Coronary artery (tissue), 2 donors: ENCODE data around the gene NEK9.

Source experiments
- DNase-seq: peaks from one replicate; pipeline ENCODE4 v3.0.0-alpha.2; 2017; ENCODE audit warnings: low spot score
- H3K27ac ChIP-seq, 2 donors: fragments of 200-600 bp; sonication (generic); one replicate each; pipeline ENCODE4 v1.5.1; 2016 to 2019
- H3K4me3 ChIP-seq: fragments of 200-600 bp; sonication (generic); 2 replicates; pipeline ENCODE4 v1.5.1; 2016; ENCODE audit warnings: mild to moderate bottlenecking, moderate library complexity
- CTCF ChIP-seq: fragments of 200-600 bp; sonication (generic); IDR thresholded peaks from one replicate; pipeline ENCODE4 v1.5.1; 2019; ENCODE audit warnings: antibody characterized with exemption

Gene NEK9

GRCh38 chr14:75044322-75044721 is 82.5 kb downstream of the NEK9 start:
- no peak for DNase-seq
- Histone ChIP-seq H3K4me3 (no peak overlapping the region), H3K27ac (no peak overlapping the region)
- no peak for TF ChIP-seq CTCF

GRCh38 chr14:75042035-75042434 is 84.8 kb downstream of the NEK9 start:
- Histone ChIP-seq H3K27ac (no peak overlapping the region), H3K4me3 (no peak overlapping the region)
- TF ChIP-seq CTCF = no peak
- DNase-seq = no peak

- Histone ChIP-seq H3K27ac (no peak overlapping the region), H3K4me3 (no peak overlapping the region)
- no peak for DNase-seq
- no peak for TF ChIP-seq CTCF
These were observed 85.2 kb downstream of the NEK9 start for GRCh38 chr14:75041613-75042012.

- no peak overlapping the region for H3K4me3 ChIP-seq
- no peak for DNase-seq
- TF ChIP-seq CTCF = no peak
- H3K27ac ChIP-seq = no peak overlapping the region
These were observed 85.9 kb downstream of the NEK9 start for GRCh38 chr14:75040959-75041358.

GRCh38 chr14:75040507-75040906 is 86.3 kb downstream of the NEK9 start:
- no peak for DNase-seq
- TF ChIP-seq CTCF = no peak
- Histone ChIP-seq H3K27ac (no peak overlapping the region), H3K4me3 (no peak overlapping the region)

- Histone ChIP-seq H3K4me3 (no peak overlapping the region), H3K27ac (no peak overlapping the region)
- TF ChIP-seq CTCF = no peak
- DNase-seq = no peak
These were observed 93.9 kb downstream of the NEK9 start for GRCh38 chr14:75032939-75033338.

- H3K27ac ChIP-seq = no peak overlapping the region
These were observed 96.7 kb downstream of the NEK9 start for GRCh38 chr14:75030147-75030546.

More at GRCh38 chr14:75030147-75030546, 96.7 kb downstream of the NEK9 start:
- DNase-seq = no peak
- no peak overlapping the region for H3K4me3 ChIP-seq
- no peak for TF ChIP-seq CTCF
